D721Med (cell line): Measurements from ENCODE around the gene STAT1.

Experiments
- DNase-seq: peaks from one replicate; pipeline ENCODE4 v3.0.0; 2011; ENCODE audit warnings: low spot score; ENCODE audit not compliant: insufficient read length
- FAIRE-seq: peaks from 2 replicates; lab custom pipeline; 2011; peaks lifted over from hg19 to GRCh38; lab: Jason Lieb, UNC
- TF ChIP-seq, protein P1 (sequence below): IDR thresholded peaks from 2 replicates; pipeline ENCODE4 v1.5.1; 2012; ENCODE audit warnings: mild to moderate bottlenecking, control low read depth; ENCODE audit not compliant: insufficient read depth; ENCODE audit errors: missing control alignments

The STAT1 gene

DNA sequence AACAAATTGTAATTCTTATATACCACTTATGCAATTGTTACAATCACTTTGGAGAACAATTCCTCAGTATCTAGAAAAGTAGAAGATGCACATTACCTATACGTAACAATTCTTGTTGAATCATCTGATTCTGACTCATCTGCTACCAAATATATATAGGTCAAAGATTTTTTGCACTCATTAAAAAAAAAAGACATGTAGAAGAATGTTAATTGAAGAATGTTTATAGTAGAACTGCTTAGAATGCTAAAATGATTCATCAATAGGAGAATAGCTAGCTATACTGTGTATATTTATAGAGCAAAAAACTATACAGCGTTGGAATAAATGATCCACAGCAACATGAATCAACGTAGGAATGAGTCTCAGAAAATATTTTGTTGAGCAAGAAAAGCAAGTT is 29.5 kb upstream of the STAT1 start:
- no peak for DNase-seq
- FAIRE-seq = no peak
- TF ChIP-seq, protein P1, sequence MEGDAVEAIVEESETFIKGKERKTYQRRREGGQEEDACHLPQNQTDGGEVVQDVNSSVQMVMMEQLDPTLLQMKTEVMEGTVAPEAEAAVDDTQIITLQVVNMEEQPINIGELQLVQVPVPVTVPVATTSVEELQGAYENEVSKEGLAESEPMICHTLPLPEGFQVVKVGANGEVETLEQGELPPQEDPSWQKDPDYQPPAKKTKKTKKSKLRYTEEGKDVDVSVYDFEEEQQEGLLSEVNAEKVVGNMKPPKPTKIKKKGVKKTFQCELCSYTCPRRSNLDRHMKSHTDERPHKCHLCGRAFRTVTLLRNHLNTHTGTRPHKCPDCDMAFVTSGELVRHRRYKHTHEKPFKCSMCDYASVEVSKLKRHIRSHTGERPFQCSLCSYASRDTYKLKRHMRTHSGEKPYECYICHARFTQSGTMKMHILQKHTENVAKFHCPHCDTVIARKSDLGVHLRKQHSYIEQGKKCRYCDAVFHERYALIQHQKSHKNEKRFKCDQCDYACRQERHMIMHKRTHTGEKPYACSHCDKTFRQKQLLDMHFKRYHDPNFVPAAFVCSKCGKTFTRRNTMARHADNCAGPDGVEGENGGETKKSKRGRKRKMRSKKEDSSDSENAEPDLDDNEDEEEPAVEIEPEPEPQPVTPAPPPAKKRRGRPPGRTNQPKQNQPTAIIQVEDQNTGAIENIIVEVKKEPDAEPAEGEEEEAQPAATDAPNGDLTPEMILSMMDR = no peak

DNA sequence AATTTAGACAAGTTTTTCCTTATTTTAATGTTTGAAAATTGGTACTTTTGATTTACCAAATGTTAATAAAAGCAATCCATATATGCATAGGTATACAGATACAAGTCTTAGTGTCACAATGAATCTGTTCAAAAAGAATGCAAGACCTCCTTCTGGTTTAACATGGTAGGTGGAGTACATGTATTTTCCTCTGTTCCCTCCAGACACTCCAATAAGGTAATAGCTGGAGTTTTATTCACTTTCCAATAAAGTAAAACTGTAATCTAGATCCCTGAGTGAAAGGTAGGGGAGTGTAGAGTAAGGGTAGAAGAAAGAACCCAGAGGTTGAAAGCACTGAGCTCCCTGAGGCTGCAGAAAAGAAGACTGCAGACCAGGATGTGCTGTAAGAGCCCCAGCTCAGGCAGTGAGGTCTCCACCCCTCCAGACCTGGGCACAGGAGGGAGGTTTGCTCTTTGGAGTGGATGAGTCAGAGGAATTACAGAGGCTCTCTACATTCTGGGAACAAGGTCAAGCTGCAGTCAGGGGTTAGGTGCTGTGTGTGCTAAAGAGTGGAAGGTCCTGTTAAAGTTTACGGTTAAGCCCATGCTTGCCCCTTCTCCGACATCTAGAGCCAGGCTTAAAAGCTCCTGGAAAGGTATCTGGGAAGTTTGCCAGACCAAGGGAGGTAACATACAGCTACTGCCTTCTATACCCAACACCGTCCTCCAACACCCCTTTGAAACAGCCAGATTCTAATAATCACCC is 27.6 kb upstream of the STAT1 start:
- DNase-seq (no peak), FAIRE-seq (no peak)
- TF ChIP-seq, protein P1 = no peak

DNA sequence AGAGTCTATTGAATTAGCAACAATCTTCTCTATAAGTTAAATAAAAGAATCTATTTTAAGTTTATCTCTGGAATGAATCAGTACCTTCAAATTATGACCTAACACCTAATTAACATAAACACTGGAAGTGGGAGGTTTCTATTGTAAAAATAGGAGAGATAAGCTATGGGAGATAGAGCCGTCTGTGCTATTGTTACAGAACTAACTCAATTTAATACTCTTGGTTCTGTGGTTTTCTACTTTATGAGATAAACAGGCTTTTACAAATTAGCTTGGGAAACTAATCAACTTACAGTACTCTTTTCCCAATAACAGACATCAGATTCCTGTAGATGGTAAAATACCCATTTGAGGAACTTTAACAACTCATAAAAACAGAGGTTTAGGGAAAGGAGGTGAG is 25.6 kb upstream of the STAT1 start:
- FAIRE-seq (no peak), DNase-seq (no peak)
- TF ChIP-seq, protein P1 = no peak

DNA sequence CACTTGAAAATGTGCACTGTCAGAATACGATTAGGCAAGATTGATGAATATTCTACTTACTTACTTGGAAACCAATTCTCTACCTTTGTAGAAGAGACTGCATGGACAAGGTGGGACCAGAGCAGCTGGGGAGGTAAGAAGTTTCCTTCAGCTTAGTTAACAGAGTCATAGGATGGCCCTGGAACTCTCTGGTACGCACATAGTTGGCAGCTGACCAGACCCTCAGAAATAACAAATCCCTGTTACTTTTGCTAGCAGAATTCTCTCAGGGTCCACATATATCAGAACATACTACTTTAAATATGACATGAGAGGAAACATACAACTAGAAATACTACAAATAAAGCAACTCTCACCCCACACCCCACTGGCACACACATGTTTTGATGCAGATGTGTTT is 24.8 kb upstream of the STAT1 start:
- DNase-seq = no peak
- TF ChIP-seq, protein P1 = no peak
- no peak for FAIRE-seq

DNA sequence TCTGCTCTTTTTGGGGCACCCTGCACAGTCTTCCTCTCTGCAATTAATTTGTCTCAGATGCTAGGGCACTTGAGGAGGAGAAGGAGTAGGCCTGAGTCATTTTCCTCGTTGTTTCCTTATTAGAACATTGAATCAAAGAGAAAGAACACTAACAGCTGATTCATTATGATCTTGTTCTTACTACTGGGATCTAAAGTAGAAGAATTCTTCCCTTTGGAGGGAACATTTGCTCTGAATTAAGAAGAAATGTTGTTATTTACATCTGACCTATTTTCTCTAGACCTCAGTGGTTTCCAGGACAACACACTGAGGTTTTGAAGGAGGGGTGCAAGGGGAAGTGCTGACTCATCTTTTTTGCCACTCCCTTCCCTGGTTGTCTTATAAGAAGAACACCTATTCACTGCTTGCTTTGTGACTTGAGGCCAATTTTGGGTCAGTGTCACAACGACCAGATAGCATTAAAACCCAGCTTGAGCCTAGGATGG is 24.3 kb upstream of the STAT1 start:
- no peak for FAIRE-seq
- TF ChIP-seq, protein P1 = no peak
- DNase-seq = no peak

DNA sequence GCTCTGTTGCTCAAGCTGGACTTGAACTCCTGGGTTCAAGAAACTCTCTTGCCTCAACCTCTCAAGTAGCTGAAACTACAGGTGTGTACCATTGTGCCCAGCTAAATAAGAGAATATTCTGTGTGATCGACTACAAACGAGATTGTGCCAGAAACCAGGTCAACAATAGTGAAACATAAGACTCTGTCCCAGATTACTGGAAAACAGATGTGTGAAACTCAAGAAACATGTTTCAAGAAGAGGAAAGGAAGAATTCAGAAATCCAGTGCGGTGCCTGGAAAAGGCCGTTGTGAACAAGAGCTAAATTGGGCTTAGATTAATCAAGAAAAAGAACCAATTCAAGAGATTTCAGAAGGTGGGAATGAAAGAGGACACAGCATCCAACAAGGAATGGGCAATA is 23.4 kb upstream of the STAT1 start:
- TF ChIP-seq, protein P1 = no peak
- no peak for DNase-seq
- no peak for FAIRE-seq

DNA sequence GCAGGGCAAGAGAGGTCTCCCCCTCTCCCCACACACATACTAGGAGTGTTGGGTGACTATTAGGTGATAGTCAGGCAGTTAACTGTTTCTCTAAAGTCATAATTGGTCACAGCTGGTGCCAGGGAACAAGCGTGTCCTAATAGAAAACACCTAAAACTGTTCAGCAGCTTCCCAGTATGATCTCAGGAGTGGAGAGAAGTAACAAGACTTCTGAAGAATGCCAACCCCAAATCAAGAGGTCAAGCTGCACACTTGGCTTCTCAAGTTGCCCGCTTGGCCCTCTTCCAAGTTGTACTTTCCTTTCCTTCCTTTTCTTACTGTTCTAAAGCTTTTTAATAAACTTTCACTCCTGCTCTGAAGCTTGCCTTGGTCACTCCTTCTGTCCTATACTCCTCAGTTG is 22.4 kb upstream of the STAT1 start:
- no peak for DNase-seq
- no peak for FAIRE-seq
- TF ChIP-seq, protein P1 = no peak
